Mesenchymal stem cell (in vitro differentiated cells and primary cell): ENCODE data around the gene DTNBP1.
A peak's percentile ranks its signal among the peaks of the same experiment; 100 is the strongest.

Source experiments
- DNase-seq: peaks from one replicate; pipeline ENCODE4 v3.0.0-alpha.2; 2013
- H2AFZ ChIP-seq: one replicate; pipeline ENCODE4 v1.6.1; 2013; ENCODE audit warnings: low read depth, mild to moderate bottlenecking, control low read depth, inconsistent platforms, low read length, moderate library complexity
- H2AK5ac ChIP-seq: 2 replicates; pipeline ENCODE4 v1.6.1; 2013; ENCODE audit warnings: low read length, moderate library complexity, mild to moderate bottlenecking, inconsistent platforms; ENCODE audit not compliant: severe bottlenecking
- H2BK120ac ChIP-seq: one replicate; pipeline ENCODE4 v1.6.1; 2013; ENCODE audit warnings: low read depth, mild to moderate bottlenecking, inconsistent platforms, low read length, moderate library complexity
- H2BK12ac ChIP-seq, 2 experiments: one replicate each; pipeline ENCODE4 v1.6.1; 2013; ENCODE audit warnings: inconsistent platforms in 2 of 2, low read length in 2 of 2, mild to moderate bottlenecking in 2 of 2, moderate library complexity in 2 of 2, control low read depth in 1 of 2
- H2BK15ac ChIP-seq: one replicate; pipeline ENCODE4 v1.6.1; 2013; ENCODE audit warnings: mild to moderate bottlenecking, low read depth, inconsistent platforms; ENCODE audit not compliant: poor library complexity, severe bottlenecking
- H2BK5ac ChIP-seq: 2 replicates; pipeline ENCODE4 v1.6.1; 2013; ENCODE audit warnings: low read depth, mild to moderate bottlenecking, low read length, control low read depth, inconsistent platforms; ENCODE audit not compliant: poor library complexity, severe bottlenecking
- H3K14ac ChIP-seq, 2 experiments: one replicate each; pipeline ENCODE4 v1.6.1; 2013; ENCODE audit warnings: inconsistent platforms in 2 of 2, low read length in 2 of 2, control low read depth in 1 of 2, mild to moderate bottlenecking in 1 of 2, moderate library complexity in 1 of 2
- H3K18ac ChIP-seq, 2 experiments: one replicate each; pipeline ENCODE4 v1.6.1; 2013; ENCODE audit warnings: inconsistent platforms in 2 of 2, low read length in 2 of 2, control low read depth in 1 of 2, low read depth in 1 of 2, mild to moderate bottlenecking in 1 of 2
- H3K23ac ChIP-seq, 2 experiments: one replicate each; pipeline ENCODE4 v1.6.1; 2013; ENCODE audit warnings: inconsistent platforms in 2 of 2, low read length in 2 of 2, mild to moderate bottlenecking in 2 of 2, moderate library complexity in 2 of 2, control low read depth in 1 of 2
- H3K27ac ChIP-seq: 2 replicates; pipeline ENCODE4 v1.5.1; 2013; ENCODE audit warnings: mild to moderate bottlenecking, moderate library complexity, low read length, control low read depth, inconsistent platforms; ENCODE audit not compliant: poor library complexity, severe bottlenecking
- H3K27me3 ChIP-seq, 2 experiments: 2 replicates each; pipeline versions ENCODE4 v1.6.1 to v1.7.0; 2013; ENCODE audit warnings: low read length in 2 of 2, mild to moderate bottlenecking in 2 of 2, moderate library complexity in 2 of 2, control low read depth in 1 of 2, inconsistent platforms in 1 of 2; ENCODE audit not compliant: control insufficient read depth in 1 of 2, insufficient read depth in 1 of 2
- H3K36me3 ChIP-seq, 2 experiments: 2 replicates each; pipeline versions ENCODE4 v1.6.1 to v1.7.0; 2013; ENCODE audit warnings: low read length in 2 of 2, control low read depth in 1 of 2, inconsistent platforms in 1 of 2, low read depth in 1 of 2, mild to moderate bottlenecking in 1 of 2; ENCODE audit not compliant: insufficient read depth in 2 of 2, control insufficient read depth in 1 of 2
- H3K4ac ChIP-seq, 2 experiments: one replicate each; pipeline ENCODE4 v1.6.1; 2013; ENCODE audit warnings: inconsistent platforms in 2 of 2, low read length in 2 of 2, mild to moderate bottlenecking in 2 of 2, moderate library complexity in 2 of 2, control low read depth in 1 of 2, low read depth in 1 of 2
- H3K4me1 ChIP-seq: 2 replicates; pipeline ENCODE4 v1.6.1; 2013; ENCODE audit warnings: low read depth, low read length, control low read depth; ENCODE audit not compliant: control insufficient read depth, insufficient read depth
- H3K4me2 ChIP-seq: 2 replicates; pipeline ENCODE4 v1.6.1; 2013; ENCODE audit warnings: low read length, mild to moderate bottlenecking, inconsistent platforms; ENCODE audit not compliant: poor library complexity, severe bottlenecking
- H3K4me3 ChIP-seq, 2 experiments: 2 replicates each; pipeline versions ENCODE4 v1.5.1 to v1.7.0; 2013; ENCODE audit warnings: low read length in 2 of 2, mild to moderate bottlenecking in 2 of 2, control low read depth in 1 of 2, low read depth in 1 of 2; ENCODE audit not compliant: insufficient read depth in 1 of 2
- H3K79me1 ChIP-seq: replicated peaks from 2 replicates; pipeline ENCODE4 v1.6.1; 2013; ENCODE audit warnings: mild to moderate bottlenecking, control low read depth, low read length, inconsistent platforms; ENCODE audit not compliant: poor library complexity, severe bottlenecking
- H3K9ac ChIP-seq: 2 replicates; pipeline ENCODE4 v1.7.0; 2013; ENCODE audit warnings: mild to moderate bottlenecking, low read length, moderate library complexity
- H3K9me3 ChIP-seq: 2 replicates; pipeline ENCODE4 v1.7.0; 2013; ENCODE audit warnings: mild to moderate bottlenecking, low read length; ENCODE audit not compliant: control insufficient read depth
- H4K8ac ChIP-seq: one replicate; pipeline ENCODE4 v1.6.1; 2013; ENCODE audit warnings: inconsistent platforms, mild to moderate bottlenecking, low read length, moderate library complexity
- H4K91ac ChIP-seq: one replicate; pipeline ENCODE4 v1.6.1; 2013; ENCODE audit warnings: mild to moderate bottlenecking, low read length, inconsistent platforms
- WGBS: methylation state at CpG from one replicate; pipeline ENCODE4 v1.1.7; 2013; ENCODE audit warnings: mixed read lengths; 5-methylcytosine and 5-hydroxymethylcytosine counted together

Gene DTNBP1

DNA sequence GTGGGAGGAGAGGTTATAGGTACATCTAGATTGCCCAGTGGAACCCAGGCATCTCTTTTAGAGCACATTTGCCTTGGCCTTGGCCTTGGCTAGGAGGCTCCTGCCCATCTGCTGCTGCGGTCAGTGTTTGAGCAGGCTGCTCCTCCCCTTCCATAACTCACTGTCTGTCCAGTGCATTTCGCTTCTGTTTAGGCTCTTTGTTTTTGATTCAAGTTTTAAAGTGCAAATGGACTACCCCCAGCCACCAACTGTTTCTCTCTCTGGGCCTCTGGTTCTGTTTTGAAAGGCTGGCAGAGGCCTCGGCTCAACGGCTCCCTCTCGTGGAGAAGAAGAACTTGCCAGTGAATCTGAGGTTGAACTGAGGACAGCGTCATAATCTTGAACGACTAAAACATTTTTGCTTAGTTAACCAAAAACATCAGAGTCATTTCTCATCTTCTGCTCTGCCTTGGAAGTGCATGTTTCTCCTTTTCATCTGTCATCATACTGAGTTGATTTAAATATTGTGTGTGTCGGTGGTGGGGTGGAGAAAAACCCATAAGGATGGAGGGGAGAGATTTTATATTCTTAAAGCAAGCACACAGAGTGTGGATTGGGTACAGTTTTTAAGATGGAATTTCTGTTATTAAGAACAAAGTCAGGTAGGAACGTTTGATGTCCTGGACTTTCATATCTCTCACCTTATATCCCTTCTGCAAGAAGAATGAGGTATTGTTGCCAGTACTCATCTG lies 171.4 kb downstream of the DTNBP1 start:
- Histone ChIP-seq H3K27me3 (no peaks in the 10 kb centered on the region), H3K9me3 (no peaks in the 10 kb centered on the region), H4K8ac (peak overlapping the region; percentile 79), H2AK5ac (no peak overlapping the region), H2BK15ac (no peak overlapping the region), H3K9ac (peak overlapping the region; percentile 50), H3K18ac (peak overlapping the region in 1 of 2 experiments; percentile 84), H3K4me3 (no peak overlapping the region), H3K14ac (no peak overlapping the region), H4K91ac (peak overlapping the region; percentile 37), H3K36me3 (peaks cover 35 to 45% of the 10 kb centered on the region in 2 experiments), H2BK12ac (peak overlapping the region in 1 of 2 experiments; percentile 23), H2AFZ (no peak overlapping the region), H3K79me1 (peaks cover 29% of the 10 kb centered on the region), H3K27ac (no peak overlapping the region), H2BK120ac (no peak overlapping the region), H3K23ac (no peak overlapping the region), H3K4me2 (no peak overlapping the region), H2BK5ac (no peak overlapping the region), H3K4me1 (peaks cover 2% of the 10 kb centered on the region), H3K4ac (no peak overlapping the region)
- DNase-seq, result peak; percentile 80
- 14% methylated on average over 4 of the region's 9 CpGs for WGBS

DNA sequence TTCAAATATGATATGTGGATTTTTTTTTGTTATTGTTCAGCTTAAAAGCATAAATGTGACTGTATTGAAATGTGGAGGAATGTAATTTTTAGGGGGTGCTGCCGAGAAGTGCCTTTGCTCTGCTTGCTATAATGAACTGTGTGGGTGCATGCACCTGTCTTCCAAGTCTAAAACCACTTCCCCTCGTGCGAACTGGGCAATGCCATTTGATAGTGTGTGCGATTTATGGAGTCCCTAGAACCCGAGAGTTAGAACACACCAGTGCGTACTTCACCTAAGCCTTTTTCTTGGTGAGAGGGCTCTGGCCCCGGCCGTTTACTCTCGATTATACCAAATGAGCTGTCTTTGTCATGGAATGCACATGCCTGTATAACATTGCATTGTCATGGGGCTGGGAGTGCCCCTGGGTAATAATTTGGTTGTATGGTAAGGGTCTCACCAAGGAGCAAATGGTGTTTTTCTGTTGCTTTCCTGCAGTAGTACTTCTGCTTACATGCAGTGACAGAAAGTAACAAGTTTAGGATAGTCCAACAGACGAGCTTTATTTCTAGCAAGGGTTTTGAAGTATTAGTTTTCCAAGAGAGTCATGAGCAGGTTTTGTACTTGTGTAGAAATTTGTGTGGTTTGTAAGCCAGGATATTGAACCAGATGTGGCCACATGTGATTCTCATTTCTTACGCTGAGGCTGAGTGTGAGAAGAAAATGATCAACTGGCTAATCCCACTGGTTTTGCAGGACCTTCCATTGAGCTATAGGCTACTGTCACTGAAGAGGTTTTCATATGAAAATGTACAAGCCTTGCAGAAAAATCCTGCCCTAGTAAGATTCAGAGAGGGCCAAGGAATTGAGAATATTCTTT lies 172.4 kb downstream of the DTNBP1 start:
- Histone ChIP-seq H3K4me2 (no peak overlapping the region), H2BK12ac (no peak overlapping the region), H2BK120ac (no peak overlapping the region), H3K27ac (no peak overlapping the region), H3K18ac (no peak overlapping the region), H2BK5ac (no peak overlapping the region), H3K23ac (no peak overlapping the region), H4K91ac (no peak overlapping the region), H3K9ac (peak overlapping the region; percentile 50), H3K4me1 (peaks cover 2% of the 10 kb centered on the region), H2BK15ac (no peak overlapping the region), H3K4me3 (no peak overlapping the region), H3K27me3 (no peaks in the 10 kb centered on the region), H2AFZ (no peak overlapping the region), H3K79me1 (peaks cover 32% of the 10 kb centered on the region), H3K9me3 (no peaks in the 10 kb centered on the region), H2AK5ac (no peak overlapping the region), H4K8ac (no peak overlapping the region), H3K36me3 (peaks cover 30 to 35% of the 10 kb centered on the region in 2 experiments), H3K14ac (no peak overlapping the region), H3K4ac (no peak overlapping the region)
- WGBS, result 94% methylated on average over 11 of the region's 11 CpGs
- DNase-seq, result no peak

DNA sequence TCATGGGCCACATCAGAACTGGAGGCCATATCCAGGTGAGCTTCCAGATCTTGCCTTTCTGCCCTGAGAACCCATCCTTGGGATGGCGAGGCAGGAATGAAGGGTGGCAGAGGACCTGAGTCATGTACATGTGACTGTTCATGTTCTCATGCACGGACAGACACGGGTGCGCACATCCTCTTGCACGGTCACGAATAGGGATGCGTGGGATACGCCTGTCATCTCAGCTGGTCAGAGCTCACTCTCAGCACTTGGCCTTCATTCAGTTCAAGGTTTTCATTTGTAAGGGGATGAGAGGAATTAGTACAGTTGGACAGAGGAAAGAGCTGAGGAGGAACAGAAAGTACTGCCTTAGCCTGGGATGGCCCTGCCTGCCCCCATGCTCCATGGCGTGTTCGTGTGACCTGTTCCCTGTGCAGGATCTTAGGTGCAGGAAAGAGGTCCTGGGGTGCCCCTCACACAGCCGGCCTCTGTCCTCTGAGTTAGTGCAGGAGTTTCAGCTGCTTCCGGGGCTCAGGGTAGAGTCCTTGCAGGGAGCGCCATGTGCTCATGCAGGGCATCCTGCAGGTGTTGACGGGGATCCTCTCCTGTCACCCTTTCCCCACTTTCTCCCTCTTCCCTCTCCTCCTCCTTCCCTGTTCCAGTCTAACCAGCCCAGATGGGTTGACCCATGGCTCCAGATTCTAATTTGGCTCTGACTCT lies 173.4 kb downstream of the DTNBP1 start:
- Histone ChIP-seq H3K9ac (no peak overlapping the region), H3K27ac (no peak overlapping the region), H2BK5ac (no peak overlapping the region), H3K27me3 (no peaks in the 10 kb centered on the region), H3K9me3 (no peaks in the 10 kb centered on the region), H2BK15ac (no peak overlapping the region), H3K4me1 (peaks cover 2% of the 10 kb centered on the region), H3K4ac (no peak overlapping the region), H3K18ac (no peak overlapping the region), H2AFZ (no peak overlapping the region), H2BK120ac (no peak overlapping the region), H3K23ac (no peak overlapping the region), H3K4me2 (no peak overlapping the region), H4K8ac (peak overlapping the region; percentile 12), H3K14ac (peak overlapping the region in 1 of 2 experiments; percentile 56), H2AK5ac (no peak overlapping the region), H2BK12ac (no peak overlapping the region), H4K91ac (peak overlapping the region; percentile 22), H3K4me3 (no peak overlapping the region), H3K79me1 (peaks cover 24% of the 10 kb centered on the region), H3K36me3 (peaks cover 30 to 35% of the 10 kb centered on the region in 2 experiments)
- WGBS, result 87% methylated on average over 14 of the region's 14 CpGs
- no peak for DNase-seq

DNA sequence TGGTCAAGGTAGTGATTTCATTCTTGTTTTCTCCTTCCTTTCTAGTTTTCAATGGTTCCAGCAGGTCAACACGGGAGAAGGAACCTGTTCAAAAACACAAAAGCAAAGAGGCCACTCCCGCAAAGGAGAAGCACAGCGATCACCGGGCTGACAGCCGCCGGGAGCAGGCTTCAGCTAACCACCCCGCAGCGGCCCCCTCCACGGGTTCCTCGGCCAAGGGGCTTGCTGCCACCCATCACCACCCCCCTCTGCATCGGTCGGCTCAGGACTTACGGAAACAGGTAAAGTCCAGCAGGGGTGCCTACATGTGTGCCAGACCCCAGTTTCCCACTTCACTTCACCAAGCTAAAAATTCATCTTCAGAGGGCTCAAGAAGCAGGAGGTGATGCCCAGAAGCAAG lies 175.6 kb downstream of the DTNBP1 start:
- no peak overlapping the region for H3K4me3 ChIP-seq
- 94% methylated on average over 13 of the region's 13 CpGs for WGBS

More for the DNA sequence above, 175.6 kb downstream of the DTNBP1 start:
- no peak overlapping the region for H4K91ac ChIP-seq
- H2BK12ac ChIP-seq, result no peak overlapping the region
- no peak for DNase-seq
- H3K79me1 ChIP-seq, result peaks cover 16% of the 10 kb centered on the region
- no peak overlapping the region for H3K4me2 ChIP-seq
- peaks cover 29 to 35% of the 10 kb centered on the region in 2 experiments for H3K36me3 ChIP-seq
- peaks cover 6% of the 10 kb centered on the region for H3K9me3 ChIP-seq
- no peak overlapping the region for H3K4ac ChIP-seq
- H2BK120ac ChIP-seq, result no peak overlapping the region
- H3K9ac ChIP-seq, result no peak overlapping the region
- H3K23ac ChIP-seq, result no peak overlapping the region
- H4K8ac ChIP-seq, result no peak overlapping the region
- H2AK5ac ChIP-seq, result no peak overlapping the region
- no peak overlapping the region for H3K14ac ChIP-seq
- no peak overlapping the region for H3K18ac ChIP-seq
- H2BK5ac ChIP-seq, result no peak overlapping the region
- H3K4me1 ChIP-seq, result peaks cover 2% of the 10 kb centered on the region
- H3K27me3 ChIP-seq, result no peaks in the 10 kb centered on the region
- H3K27ac ChIP-seq, result no peak overlapping the region
- no peak overlapping the region for H2BK15ac ChIP-seq
- H2AFZ ChIP-seq, result no peak overlapping the region
